ENCODE measurements around the gene ZNF800.
"Not testable (repeated sequence)": the region's sequence is repeated elsewhere in the genome, so short reads cannot be mapped to it uniquely, and the experiment has no call there.

The ZNF800 gene

DNA sequence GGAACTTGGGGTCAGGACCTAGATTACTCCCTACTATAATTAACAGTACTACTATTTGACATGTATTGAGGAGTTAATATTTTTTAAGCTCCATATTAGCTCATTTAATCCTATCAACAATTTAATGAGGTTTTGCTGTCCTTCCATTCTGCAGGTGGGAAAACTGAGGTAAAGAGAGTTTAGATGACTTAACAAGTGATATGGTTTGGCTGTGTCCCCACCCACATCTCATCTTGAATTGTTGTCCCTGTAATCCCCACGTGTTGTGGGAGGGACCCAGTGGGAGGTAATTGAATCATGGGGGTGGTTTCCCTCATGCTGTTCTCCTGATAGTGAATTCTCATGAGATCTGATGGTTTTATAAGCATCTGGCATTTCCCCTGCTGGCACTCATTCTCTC is 2.6 kb upstream of the ZNF800 start:
- H2AFZ ChIP-seq (ENCODE audit: low read length); H3K36me3 ChIP-seq (replicated peaks in 1 of 2; ENCODE audit: control insufficient read depth in 2 of 2, insufficient read depth in 2 of 2, low read length in 2 of 2); DNase-seq (ENCODE audit: low spot score); H3K9me3 ChIP-seq (replicated peaks in 1 of 2; ENCODE audit: control insufficient read depth in 2 of 2, insufficient read depth in 1 of 2, low read depth in 1 of 2, low read length in 2 of 2); H2BK5ac ChIP-seq (ENCODE audit: low read length); H3K14ac ChIP-seq (ENCODE audit: low read length); H3K4me2 ChIP-seq (ENCODE audit: insufficient read depth, low read length, poor library complexity, severe bottlenecking); H3K23ac ChIP-seq (ENCODE audit: low read depth, low read length, poor library complexity); H3K4me3 ChIP-seq (ENCODE audit: low read length in 2 of 2); H3K27ac ChIP-seq (replicated peaks; ENCODE audit: low read length); H2BK12ac ChIP-seq (ENCODE audit: low read length); H4K8ac ChIP-seq (ENCODE audit: low read depth, low read length); H3K79me1 ChIP-seq (ENCODE audit: low read depth, low read length); H2BK15ac ChIP-seq (ENCODE audit: low read length); H3K4me1 ChIP-seq (ENCODE audit: control insufficient read depth in 2 of 2, insufficient read depth in 1 of 2, low read depth in 1 of 2, low read length in 2 of 2); H3K18ac ChIP-seq (ENCODE audit: low read length); H2BK120ac ChIP-seq (ENCODE audit: low read depth, low read length); H2AK5ac ChIP-seq (ENCODE audit: low read depth, low read length); H3K9ac ChIP-seq (ENCODE audit: low read depth, low read length, poor library complexity); H4K91ac ChIP-seq (ENCODE audit: low read depth, low read length, poor library complexity); H3K4ac ChIP-seq (ENCODE audit: low read length); H3K27me3 ChIP-seq (ENCODE audit: control insufficient read depth in 3 of 3, insufficient read depth in 3 of 3, low read depth in 1 of 3, low read length in 3 of 3): not testable (repeated sequence)
- no CpG with 5 or more reads among the region's 1 CpG for WGBS, 2 donors (ENCODE audit: extremely low coverage in 2 of 2, insufficient read length in 2 of 2, insufficient replicate concordance in 1 of 2)

DNA sequence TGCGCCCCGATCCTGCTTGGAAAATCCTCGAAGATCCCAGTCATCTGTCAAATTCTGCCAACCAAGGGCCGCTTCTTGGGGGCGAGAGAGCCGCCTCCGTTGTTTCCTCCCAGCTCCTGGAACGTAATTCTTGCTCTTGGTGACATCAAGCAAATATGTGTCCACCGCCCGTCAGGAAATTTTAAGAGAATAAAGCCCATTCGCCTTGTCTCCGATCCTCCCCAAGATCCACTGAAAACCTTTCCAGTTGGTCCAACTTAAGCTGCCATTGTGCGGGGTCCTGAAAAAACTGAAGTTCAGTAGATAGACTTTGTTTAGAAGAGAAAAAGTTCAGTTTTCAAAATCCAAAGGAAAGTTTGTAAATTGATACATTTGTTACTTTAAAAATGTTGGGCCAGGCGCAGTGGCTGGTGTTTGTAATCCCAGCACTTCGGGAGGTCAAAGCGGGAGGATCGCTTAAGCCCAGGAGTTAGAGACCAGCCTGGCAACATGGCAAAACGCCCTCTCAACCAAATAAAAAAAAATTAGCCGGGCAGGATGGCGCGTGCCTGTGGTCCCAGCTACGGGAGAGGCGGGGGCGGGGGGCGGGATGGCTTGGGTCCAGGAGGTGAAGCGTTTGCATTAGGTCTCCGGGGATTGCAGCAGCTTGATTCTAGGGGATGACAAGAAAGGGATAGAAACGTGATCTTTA is 1.0 kb upstream of the ZNF800 start:
- no peak overlapping the region for H2BK5ac ChIP-seq (ENCODE audit: low read length)
- no peaks in the 10 kb centered on the region for H3K9me3 ChIP-seq (replicated peaks in 1 of 2; ENCODE audit: control insufficient read depth in 2 of 2, insufficient read depth in 1 of 2, low read depth in 1 of 2, low read length in 2 of 2)
- no peak overlapping the region for H3K23ac ChIP-seq (ENCODE audit: low read depth, low read length, poor library complexity)
- H3K4me3 ChIP-seq (ENCODE audit: low read length in 2 of 2), result peak overlapping the region; percentile 59 to 93
- H4K91ac ChIP-seq (ENCODE audit: low read depth, low read length, poor library complexity), result no peak overlapping the region
- no peak overlapping the region for H2AK5ac ChIP-seq (ENCODE audit: low read depth, low read length)
- peaks cover 2% of the 10 kb centered on the region for H3K79me1 ChIP-seq (ENCODE audit: low read depth, low read length)
- H3K4me2 ChIP-seq (ENCODE audit: insufficient read depth, low read length, poor library complexity, severe bottlenecking), result peak overlapping the region; percentile 80
- no peak overlapping the region for H3K27ac ChIP-seq (replicated peaks; ENCODE audit: low read length)
- no peak overlapping the region for H2BK120ac ChIP-seq (ENCODE audit: low read depth, low read length)
- H2BK15ac ChIP-seq (ENCODE audit: low read length), result no peak overlapping the region
- peaks cover 0 to 10% (median 0%) of the 10 kb centered on the region in 3 experiments for H3K27me3 ChIP-seq (ENCODE audit: control insufficient read depth in 3 of 3, insufficient read depth in 3 of 3, low read depth in 1 of 3, low read length in 3 of 3)
- no peak overlapping the region for H3K18ac ChIP-seq (ENCODE audit: low read length)
- WGBS, 2 donors (ENCODE audit: extremely low coverage in 2 of 2, insufficient read length in 2 of 2, insufficient replicate concordance in 1 of 2), result no CpG with 5 or more reads among the region's 28 CpGs
- peaks cover 0 to 26% of the 10 kb centered on the region in 2 donors for H3K36me3 ChIP-seq (replicated peaks in 1 of 2; ENCODE audit: control insufficient read depth in 2 of 2, insufficient read depth in 2 of 2, low read length in 2 of 2)
- H2BK12ac ChIP-seq (ENCODE audit: low read length), result no peak overlapping the region
- H3K14ac ChIP-seq (ENCODE audit: low read length), result no peak overlapping the region
- H4K8ac ChIP-seq (ENCODE audit: low read depth, low read length), result no peak overlapping the region
- peak; percentile 6 for DNase-seq (ENCODE audit: low spot score)
- H3K9ac ChIP-seq (ENCODE audit: low read depth, low read length, poor library complexity), result no peak overlapping the region
- peak overlapping the region; percentile 97 for H2AFZ ChIP-seq (ENCODE audit: low read length)
- no peak overlapping the region for H3K4ac ChIP-seq (ENCODE audit: low read length)
- H3K4me1 ChIP-seq (ENCODE audit: control insufficient read depth in 2 of 2, insufficient read depth in 1 of 2, low read depth in 1 of 2, low read length in 2 of 2), result peaks cover 0 to 3% of the 10 kb centered on the region in 2 donors

DNA sequence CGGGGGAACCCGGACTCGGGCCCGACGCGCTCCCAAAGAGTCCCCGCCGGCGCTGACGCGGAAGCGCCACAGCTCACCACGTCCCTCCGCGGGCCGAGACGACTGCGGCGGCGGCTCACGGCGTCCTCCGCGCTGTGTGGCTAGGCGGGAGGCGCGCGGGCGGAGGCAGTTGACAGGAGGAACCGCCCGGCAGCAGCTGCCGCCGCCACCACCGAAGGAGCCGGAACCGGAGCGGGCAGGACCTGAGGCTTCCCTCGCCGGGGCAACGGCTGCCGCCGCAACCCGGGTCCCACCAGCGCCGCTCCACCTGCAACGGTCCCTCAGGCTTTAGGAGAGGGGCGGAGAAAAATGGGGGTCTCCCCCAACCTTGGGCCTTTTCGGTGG is 334 bp downstream of the ZNF800 start:
- H4K8ac ChIP-seq (ENCODE audit: low read depth, low read length), result no peak overlapping the region
- H3K4me3 ChIP-seq (ENCODE audit: low read length in 2 of 2), result peak overlapping the region; percentile 59 to 93
- peak overlapping the region; percentile 5 for H3K14ac ChIP-seq (ENCODE audit: low read length)
- no peaks in the 10 kb centered on the region for H3K9me3 ChIP-seq (replicated peaks in 1 of 2; ENCODE audit: control insufficient read depth in 2 of 2, insufficient read depth in 1 of 2, low read depth in 1 of 2, low read length in 2 of 2)
- peak overlapping the region; percentile 71 for H3K9ac ChIP-seq (ENCODE audit: low read depth, low read length, poor library complexity)
- peaks cover 1 to 37% of the 10 kb centered on the region in 2 donors for H3K36me3 ChIP-seq (replicated peaks in 1 of 2; ENCODE audit: control insufficient read depth in 2 of 2, insufficient read depth in 2 of 2, low read length in 2 of 2)
- no peak overlapping the region for H4K91ac ChIP-seq (ENCODE audit: low read depth, low read length, poor library complexity)
- H3K79me1 ChIP-seq (ENCODE audit: low read depth, low read length), result peaks cover 2% of the 10 kb centered on the region
- H3K27me3 ChIP-seq (ENCODE audit: control insufficient read depth in 3 of 3, insufficient read depth in 3 of 3, low read depth in 1 of 3, low read length in 3 of 3), result peaks cover 0 to 10% (median 0%) of the 10 kb centered on the region in 3 experiments
- peak overlapping the region; percentile 64 for H3K18ac ChIP-seq (ENCODE audit: low read length)
- no peak overlapping the region for H2BK15ac ChIP-seq (ENCODE audit: low read length)
- H2BK120ac ChIP-seq (ENCODE audit: low read depth, low read length), result no peak overlapping the region
- H3K4me1 ChIP-seq (ENCODE audit: control insufficient read depth in 2 of 2, insufficient read depth in 1 of 2, low read depth in 1 of 2, low read length in 2 of 2), result peaks cover 0 to 3% of the 10 kb centered on the region in 2 donors
- no peak overlapping the region for H2AK5ac ChIP-seq (ENCODE audit: low read depth, low read length)
- peak overlapping the region; percentile 90 for H3K4me2 ChIP-seq (ENCODE audit: insufficient read depth, low read length, poor library complexity, severe bottlenecking)
- H2AFZ ChIP-seq (ENCODE audit: low read length), result peak overlapping the region; percentile 97
- no peak for DNase-seq (ENCODE audit: low spot score)
- no peak overlapping the region for H3K4ac ChIP-seq (ENCODE audit: low read length)
- H2BK5ac ChIP-seq (ENCODE audit: low read length), result no peak overlapping the region
- H2BK12ac ChIP-seq (ENCODE audit: low read length), result no peak overlapping the region
- WGBS, 2 donors (ENCODE audit: extremely low coverage in 2 of 2, insufficient read length in 2 of 2, insufficient replicate concordance in 1 of 2), result no CpG with 5 or more reads among the region's 48 CpGs
- no peak overlapping the region for H3K27ac ChIP-seq (replicated peaks; ENCODE audit: low read length)
- H3K23ac ChIP-seq (ENCODE audit: low read depth, low read length, poor library complexity), result peak overlapping the region; percentile 65

DNA sequence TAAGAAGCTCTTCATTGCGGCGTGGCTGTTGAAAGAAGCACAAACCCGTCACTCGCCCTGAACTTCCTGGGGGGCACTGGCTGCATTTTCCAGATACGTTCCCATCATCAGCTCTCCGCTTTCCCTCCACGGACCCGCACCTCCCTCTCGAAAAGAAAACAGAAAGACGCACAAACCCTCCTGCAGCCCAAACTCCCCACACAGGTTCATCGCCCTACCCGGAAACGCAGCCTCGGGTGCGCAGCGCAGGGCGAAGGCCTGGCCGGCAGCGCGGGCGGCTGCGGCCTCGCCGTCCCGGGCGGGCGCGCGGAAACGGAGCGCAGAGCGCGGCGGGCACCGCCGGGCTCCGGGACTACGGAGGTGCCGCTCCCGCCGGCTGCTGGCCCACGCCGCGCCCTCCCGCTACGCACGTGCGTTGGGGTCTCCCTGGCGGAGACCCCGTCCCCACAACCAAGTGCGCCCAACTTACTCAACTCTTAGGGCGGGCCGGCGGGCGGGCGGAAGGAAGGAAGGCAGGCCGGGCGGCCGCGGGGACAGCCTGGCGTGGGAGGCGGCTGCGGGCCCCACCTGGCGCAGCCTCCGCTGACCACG is 822 bp downstream of the ZNF800 start:
- DNase-seq (ENCODE audit: low spot score), result peak; percentile 42
- Histone ChIP-seq H3K4me1 (ENCODE audit: control insufficient read depth in 2 of 2, insufficient read depth in 1 of 2, low read depth in 1 of 2, low read length in 2 of 2) (peaks cover 0 to 3% of the 10 kb centered on the region in 2 donors), H3K9ac (ENCODE audit: low read depth, low read length, poor library complexity) (peak overlapping the region; percentile 71), H3K9me3 (replicated peaks in 1 of 2; ENCODE audit: control insufficient read depth in 2 of 2, insufficient read depth in 1 of 2, low read depth in 1 of 2, low read length in 2 of 2) (no peaks in the 10 kb centered on the region), H3K18ac (ENCODE audit: low read length) (peak overlapping the region; percentile 64), H4K8ac (ENCODE audit: low read depth, low read length) (no peak overlapping the region), H3K4me3 (ENCODE audit: low read length in 2 of 2) (peak overlapping the region; percentile 59 to 93), H2BK5ac (ENCODE audit: low read length) (no peak overlapping the region), H2BK15ac (ENCODE audit: low read length) (no peak overlapping the region), H3K79me1 (ENCODE audit: low read depth, low read length) (peaks cover 2% of the 10 kb centered on the region), H3K14ac (ENCODE audit: low read length) (peak overlapping the region; percentile 5), H3K27ac (replicated peaks; ENCODE audit: low read length) (no peak overlapping the region), H3K4ac (ENCODE audit: low read length) (no peak overlapping the region), H2BK12ac (ENCODE audit: low read length) (peak overlapping the region; percentile 58), H3K4me2 (ENCODE audit: insufficient read depth, low read length, poor library complexity, severe bottlenecking) (peak overlapping the region; percentile 90), H3K23ac (ENCODE audit: low read depth, low read length, poor library complexity) (peak overlapping the region; percentile 65), H2AFZ (ENCODE audit: low read length) (peak overlapping the region; percentile 97), H4K91ac (ENCODE audit: low read depth, low read length, poor library complexity) (no peak overlapping the region), H3K27me3 (ENCODE audit: control insufficient read depth in 3 of 3, insufficient read depth in 3 of 3, low read depth in 1 of 3, low read length in 3 of 3) (peaks cover 0 to 10% (median 0%) of the 10 kb centered on the region in 3 experiments), H2BK120ac (ENCODE audit: low read depth, low read length) (no peak overlapping the region), H3K36me3 (replicated peaks in 1 of 2; ENCODE audit: control insufficient read depth in 2 of 2, insufficient read depth in 2 of 2, low read length in 2 of 2) (peaks cover 2 to 40% of the 10 kb centered on the region in 2 donors), H2AK5ac (ENCODE audit: low read depth, low read length) (no peak overlapping the region)
- no CpG with 5 or more reads among the region's 66 CpGs for WGBS, 2 donors (ENCODE audit: extremely low coverage in 2 of 2, insufficient read length in 2 of 2, insufficient replicate concordance in 1 of 2)
